Gastrocnemius medialis (tissue), 4 donors: ENCODE data around the gene FASN. TPM values are rescaled to one million over a fixed set of nuclear protein-coding genes. Genes with fewer than 3 reads are reported as not detected.

ENCODE experiments used
- ATAC-seq, 2 donors: fragments of 150-250 bp; one replicate each; pipeline ENCODE4 v1.9.1; 2016
- DNase-seq, 2 donors: peaks; one replicate each; pipeline ENCODE4 v3.0.0-alpha.2; 2019
- H3K27ac ChIP-seq, 4 donors: fragments of 200-600 bp; sonication (generic); 1 replicate in 1 of 4; 2 replicates in 3 of 4; pipeline ENCODE4 v1.5.1; 2016 to 2018; ENCODE audit warnings: mild to moderate bottlenecking in 2 of 4, moderate library complexity in 1 of 4
- H3K27me3 ChIP-seq, 3 donors: fragments of 200-600 bp; sonication (generic) in 2 of 3; 1 replicate in 1 of 3; 2 replicates in 2 of 3; pipeline versions ENCODE4 v1.5.1 to v1.6.0; 2016 to 2019; ENCODE audit warnings: mild to moderate bottlenecking in 1 of 3, moderate library complexity in 1 of 3
- H3K36me3 ChIP-seq, 2 donors: fragments of 200-600 bp; sonication (generic) in 1 of 2; one replicate each; pipeline ENCODE4 v1.5.1; 2017 to 2018
- H3K4me1 ChIP-seq, 2 donors: fragments of 200-600 bp; sonication (generic) in 1 of 2; one replicate each; pipeline ENCODE4 v1.5.1; 2016 to 2017; ENCODE audit warnings: mild to moderate bottlenecking in 2 of 2
- H3K4me3 ChIP-seq, 4 donors: fragments of 200-600 bp; sonication (generic) in 3 of 4; 1 replicate in 1 of 4; 2 replicates in 3 of 4; pipeline ENCODE4 v1.5.1; 2016 to 2019; ENCODE audit warnings: mild to moderate bottlenecking in 2 of 4
- H3K9me3 ChIP-seq, 3 donors: fragments of 200-600 bp; sonication (generic) in 2 of 3; 1 replicate in 1 of 3; 2 replicates in 2 of 3; pipeline ENCODE4 v1.5.1; 2016 to 2019
- POLR2A ChIP-seq, 2 donors: fragments of 450-650 bp; IDR thresholded peaks; one replicate each; pipeline ENCODE4 v1.6.1; 2017; ENCODE audit warnings: antibody characterized with exemption in 2 of 2, mild to moderate bottlenecking in 2 of 2, moderate library complexity in 2 of 2
- in situ Hi-C, 4 donors: fragments of 200-750 bp; cut with MboI; loops; one replicate each; pipeline versions ENCODE4 v1.15.0 to v1.8.0; 2017; ENCODE audit warnings: low sequenced_read_pairs in 4 of 4
- intact Hi-C: fragments of 100-400 bp; cut with DNase I; formaldehyde crosslinking; loops from one replicate; pipeline ENCODE4 v1.15.1; 2023; ENCODE audit warnings: low total_unique reads
- total RNA-seq, 4 donors: library from RNA; depleted of rRNA; stranded (reverse); fragments of >200 nt; gene quantifications; one replicate each; pipeline versions ENCODE4 v1.1.0 to v1.2.3, GENCODE V29; 2016
- TF ChIP-seq, protein P1 (sequence below), 5 experiments: fragments of 450-650 bp in 3 of 5; fragments of 200-600 bp in 2 of 5; sonication (generic) in 2 of 5; IDR thresholded peaks in 4 of 5; conservative IDR thresholded peaks in 1 of 5; 1 replicate in 4 of 5; 2 replicates in 1 of 5; pipeline ENCODE4 v1.5.1; 2016 to 2019; ENCODE audit warnings: antibody characterized with exemption in 5 of 5, mild to moderate bottlenecking in 3 of 5, moderate library complexity in 3 of 5

Gene FASN
- total RNA-seq, 4 donors from 2014 or later: 16.3 to 34.5 (median 26.3) TPM

DNA sequence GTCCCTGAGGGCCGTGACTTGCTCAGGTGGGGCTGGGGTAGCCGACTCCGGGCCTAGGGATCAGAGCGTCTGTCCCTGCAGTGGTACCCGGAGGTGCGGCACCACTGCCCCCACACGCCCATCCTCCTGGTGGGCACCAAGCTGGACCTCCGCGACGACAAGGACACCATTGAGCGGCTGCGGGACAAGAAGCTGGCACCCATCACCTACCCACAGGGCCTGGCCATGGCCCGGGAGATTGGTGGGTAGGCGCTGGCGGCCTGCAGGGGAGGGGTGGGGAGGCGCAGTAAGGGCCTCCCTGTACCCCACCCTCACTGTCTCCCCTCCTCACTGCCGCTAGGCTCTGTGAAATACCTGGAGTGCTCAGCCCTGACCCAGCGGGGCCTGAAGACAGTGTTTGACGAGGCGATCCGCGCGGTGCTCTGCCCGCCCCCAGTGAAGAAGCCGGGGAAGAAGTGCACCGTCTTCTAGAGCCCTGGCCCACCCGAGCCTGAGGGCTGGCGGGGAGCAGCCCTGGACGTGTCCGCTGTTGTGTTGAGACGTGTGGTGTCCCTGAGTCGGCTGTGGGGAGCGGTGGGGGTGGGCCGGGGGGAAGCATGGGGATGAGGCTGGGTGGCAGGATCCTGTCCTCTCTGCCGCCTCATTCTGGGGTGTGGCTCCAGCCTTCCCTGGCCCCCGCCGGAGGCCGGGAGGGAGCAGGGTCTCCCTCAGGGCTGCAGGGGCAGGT lies 64.5 kb downstream of the FASN start:
- Histone ChIP-seq H3K36me3 (peaks cover 3 to 16% of the 10 kb centered on the region in 2 donors), H3K9me3 (no peaks in the 10 kb centered on the region), H3K4me3 (no peak overlapping the region), H3K27ac (no peak overlapping the region), H3K27me3 (peaks cover 10 to 14% (median 11%) of the 10 kb centered on the region in 3 donors), H3K4me1 (peaks cover 12 to 40% of the 10 kb centered on the region in 2 donors)
- in situ Hi-C loops (loop anchor here (10.0 to 25.0 kb wide), 2 partner anchors 104 to 121 kb away; no protein-coding TSS in a partner anchor), intact Hi-C loops (no loop called here)
- ATAC-seq (no peak), DNase-seq (no peak)
- TF ChIP-seq POLR2A (IDR thresholded peaks at IDR 0.05): no peak
- TF ChIP-seq, protein P1, sequence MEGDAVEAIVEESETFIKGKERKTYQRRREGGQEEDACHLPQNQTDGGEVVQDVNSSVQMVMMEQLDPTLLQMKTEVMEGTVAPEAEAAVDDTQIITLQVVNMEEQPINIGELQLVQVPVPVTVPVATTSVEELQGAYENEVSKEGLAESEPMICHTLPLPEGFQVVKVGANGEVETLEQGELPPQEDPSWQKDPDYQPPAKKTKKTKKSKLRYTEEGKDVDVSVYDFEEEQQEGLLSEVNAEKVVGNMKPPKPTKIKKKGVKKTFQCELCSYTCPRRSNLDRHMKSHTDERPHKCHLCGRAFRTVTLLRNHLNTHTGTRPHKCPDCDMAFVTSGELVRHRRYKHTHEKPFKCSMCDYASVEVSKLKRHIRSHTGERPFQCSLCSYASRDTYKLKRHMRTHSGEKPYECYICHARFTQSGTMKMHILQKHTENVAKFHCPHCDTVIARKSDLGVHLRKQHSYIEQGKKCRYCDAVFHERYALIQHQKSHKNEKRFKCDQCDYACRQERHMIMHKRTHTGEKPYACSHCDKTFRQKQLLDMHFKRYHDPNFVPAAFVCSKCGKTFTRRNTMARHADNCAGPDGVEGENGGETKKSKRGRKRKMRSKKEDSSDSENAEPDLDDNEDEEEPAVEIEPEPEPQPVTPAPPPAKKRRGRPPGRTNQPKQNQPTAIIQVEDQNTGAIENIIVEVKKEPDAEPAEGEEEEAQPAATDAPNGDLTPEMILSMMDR (IDR thresholded peaks at IDR 0.05 in 4 of 5, conservative IDR thresholded peaks at IDR 0.05 in 1 of 5): no peak

DNA sequence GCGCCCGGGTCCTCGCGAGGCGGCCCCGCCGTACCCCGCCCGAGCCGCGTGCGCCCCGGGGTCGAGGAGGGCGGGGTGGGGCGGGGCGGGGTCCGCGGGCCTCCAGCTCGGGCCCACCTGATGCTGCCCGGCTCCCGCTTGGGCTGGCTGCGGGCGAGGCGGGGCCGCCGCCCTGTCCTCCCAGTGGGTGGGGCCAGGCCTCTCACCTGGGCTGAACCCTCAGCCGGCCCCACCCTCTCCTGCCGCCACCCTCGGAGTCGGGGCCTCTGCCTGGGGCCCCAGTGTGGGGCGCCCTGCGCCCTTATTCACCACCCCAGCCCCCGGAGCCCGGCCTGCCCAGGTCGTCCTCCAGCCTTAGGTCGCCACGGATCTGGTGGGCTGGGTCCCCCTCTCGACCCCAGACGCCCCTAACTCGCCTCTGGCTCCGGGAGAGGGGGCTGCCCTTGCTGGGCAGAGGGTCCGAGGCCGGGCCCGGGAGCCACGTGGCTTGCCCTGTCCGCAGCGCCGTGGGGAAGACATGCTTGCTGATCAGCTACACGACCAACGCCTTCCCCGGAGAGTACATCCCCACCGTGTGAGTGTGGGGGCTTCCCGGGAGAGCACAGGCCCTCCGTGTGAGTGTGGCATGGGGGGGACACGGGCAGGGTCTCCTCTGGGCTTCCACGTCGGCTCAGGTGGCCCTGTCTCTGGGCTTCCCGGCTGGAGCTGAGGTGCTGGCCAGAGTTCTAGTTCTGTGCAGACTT lies 66.0 kb downstream of the FASN start:
- H3K4me3 ChIP-seq: no peak overlapping the region
- H3K36me3 ChIP-seq: peaks cover 3 to 16% of the 10 kb centered on the region in 2 donors
- no peak overlapping the region for H3K27ac ChIP-seq
- no peak for TF ChIP-seq POLR2A (IDR thresholded peaks at IDR 0.05)
- TF ChIP-seq, protein P1 (IDR thresholded peaks at IDR 0.05 in 4 of 5, conservative IDR thresholded peaks at IDR 0.05 in 1 of 5): no peak
- in situ Hi-C loops: loop anchor here (10.0 to 25.0 kb wide), 2 partner anchors 105 to 123 kb away; no protein-coding TSS in a partner anchor
- peaks cover 10 to 14% (median 11%) of the 10 kb centered on the region in 3 donors for H3K27me3 ChIP-seq
- no peaks in the 10 kb centered on the region for H3K9me3 ChIP-seq
- ATAC-seq (no peak), DNase-seq (no peak)
- intact Hi-C loops: no loop called here
- H3K4me1 ChIP-seq: peaks cover 12 to 34% of the 10 kb centered on the region in 2 donors

DNA sequence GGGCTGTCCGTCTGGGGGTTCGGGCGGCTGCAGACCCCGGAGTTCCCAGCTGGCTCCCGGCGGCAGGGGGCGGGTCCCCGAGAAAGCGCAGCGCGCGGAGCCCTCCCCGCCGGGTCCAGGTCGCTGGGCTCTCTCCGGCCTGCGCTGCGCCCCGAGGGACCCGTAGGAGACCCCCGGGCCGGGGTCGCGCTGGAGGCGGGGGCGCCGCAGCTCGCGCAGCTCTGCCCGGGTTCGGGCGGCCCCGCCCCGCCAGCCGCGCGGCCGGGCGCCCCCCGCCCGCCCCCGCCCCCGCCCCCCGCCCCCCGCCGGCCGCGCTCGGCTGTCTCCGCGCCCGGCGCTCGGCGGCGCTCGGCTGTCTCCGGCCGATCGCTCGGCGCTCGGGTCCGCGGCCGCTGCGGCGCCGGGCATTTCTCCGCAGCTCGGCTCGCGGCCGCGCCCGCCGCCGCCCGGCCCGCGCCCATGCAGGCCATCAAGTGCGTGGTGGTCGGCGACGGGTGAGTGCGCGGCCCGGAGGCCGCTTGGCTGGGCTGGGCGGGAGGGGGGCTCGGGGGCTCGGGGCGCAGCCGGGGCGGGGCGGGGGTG lies 66.6 kb downstream of the FASN start, which contains the start of gene RAC3:
Gene RAC3, plus strand, starts transcription at position 376 of the 582 bp plus-strand sequence. Its CDS starts 84 bp downstream, at position 460.
- H3K4me3 ChIP-seq: peak within 1 kb of the TSS; percentile 46 to 61 (median 57)
- H3K9me3 ChIP-seq: no peaks in the 10 kb centered on the region
- H3K27ac ChIP-seq: no peak within 1 kb of the TSS
- in situ Hi-C loops (loop anchor here (10.0 to 25.0 kb wide), 2 partner anchors 106 to 123 kb away; no protein-coding TSS in a partner anchor), intact Hi-C loops (no loop called here)
- peaks cover 8 to 29% of the 10 kb centered on the region in 2 donors for H3K4me1 ChIP-seq
- DNase-seq (no peak), ATAC-seq (no peak)
- H3K27me3 ChIP-seq: peaks cover 10 to 14% (median 11%) of the 10 kb centered on the region in 3 donors
- TF ChIP-seq POLR2A (IDR thresholded peaks at IDR 0.05): no peak
- TF ChIP-seq, protein P1 (IDR thresholded peaks at IDR 0.05 in 4 of 5, conservative IDR thresholded peaks at IDR 0.05 in 1 of 5): no peak
- peaks cover 3 to 15% of the 10 kb centered on the region in 2 donors for H3K36me3 ChIP-seq

DNA sequence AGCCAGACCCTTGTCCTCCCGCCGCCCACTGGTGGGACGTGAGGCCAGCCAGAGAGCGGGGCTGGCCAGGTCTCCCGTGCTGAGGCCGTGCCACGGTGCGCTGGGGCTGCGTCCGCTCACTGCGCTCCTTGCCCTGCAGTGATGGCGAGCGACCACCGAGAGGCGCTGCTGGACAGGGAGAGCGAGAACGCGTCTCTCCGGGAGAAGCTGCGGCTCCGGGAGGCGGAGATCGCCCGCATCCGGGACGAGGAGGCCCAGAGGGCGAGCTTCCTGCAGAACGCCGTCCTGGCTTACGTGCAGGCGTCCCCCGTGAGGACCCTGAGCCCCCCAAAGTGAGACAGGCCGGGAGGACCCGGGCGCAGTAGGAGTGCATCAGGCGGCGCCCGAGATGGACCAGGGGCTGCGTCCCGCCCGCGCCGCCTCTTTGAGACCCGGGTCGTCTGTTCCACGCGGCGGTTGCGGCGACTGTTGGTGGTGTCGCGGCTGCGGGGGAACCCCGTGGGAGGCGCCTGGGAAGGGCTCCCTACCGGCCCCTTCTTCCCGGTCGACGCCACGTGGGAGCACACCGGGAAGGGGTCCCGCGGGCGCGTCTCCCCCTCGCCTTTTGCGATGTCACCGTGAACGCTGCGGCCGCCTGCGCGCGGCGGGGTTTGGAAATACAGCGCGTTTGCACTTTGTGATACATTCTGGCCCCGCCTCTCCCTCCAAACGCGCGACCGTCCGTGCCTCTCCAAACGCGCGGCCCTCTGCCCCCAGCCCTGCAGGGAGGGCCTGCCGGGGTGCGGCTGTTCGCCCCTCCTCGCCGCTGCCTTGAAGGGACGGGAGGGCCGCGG lies 67.3 kb downstream of the FASN start:
- Histone ChIP-seq H3K27ac (no peak overlapping the region), H3K4me1 (peaks cover 2 to 22% of the 10 kb centered on the region in 2 donors), H3K27me3 (peaks cover 10 to 14% (median 11%) of the 10 kb centered on the region in 3 donors), H3K9me3 (no peaks in the 10 kb centered on the region), H3K4me3 (peak overlapping the region; percentile 46 to 61 (median 57)), H3K36me3 (peaks cover 3 to 8% of the 10 kb centered on the region in 2 donors)
- intact Hi-C loops: loop anchor here (1.0 kb wide), 1 partner anchor 124 kb away; no protein-coding TSS in a partner anchor
- DNase-seq: peak; percentile 68 to 78
- TF ChIP-seq POLR2A (IDR thresholded peaks at IDR 0.05): peak in 1 of 2 donors; percentile 11
- TF ChIP-seq, protein P1 (IDR thresholded peaks at IDR 0.05 in 4 of 5, conservative IDR thresholded peaks at IDR 0.05 in 1 of 5): peak; percentile 96 to 99 (median 97)
- in situ Hi-C loops: loop anchor here (10.0 to 25.0 kb wide), 2 partner anchors 107 to 124 kb away; no protein-coding TSS in a partner anchor
- ATAC-seq: peak; percentile 87 to 89
